GM20431 (cell line): ENCODE data around the gene TIMM17A.
"Not testable (repeated sequence)": the region's sequence is repeated elsewhere in the genome, so short reads cannot be mapped to it uniquely, and the experiment has no call there.

Experiments
- in situ Hi-C: fragments of 300-500 bp; cut with MseI, MboI; formaldehyde crosslinking; loops from one replicate; pipeline ENCODE4 v1.15.0; 2020; ENCODE audit warnings: low sequenced_read_pairs; ENCODE audit not compliant: unreplicated experiment

Gene TIMM17A

DNA sequence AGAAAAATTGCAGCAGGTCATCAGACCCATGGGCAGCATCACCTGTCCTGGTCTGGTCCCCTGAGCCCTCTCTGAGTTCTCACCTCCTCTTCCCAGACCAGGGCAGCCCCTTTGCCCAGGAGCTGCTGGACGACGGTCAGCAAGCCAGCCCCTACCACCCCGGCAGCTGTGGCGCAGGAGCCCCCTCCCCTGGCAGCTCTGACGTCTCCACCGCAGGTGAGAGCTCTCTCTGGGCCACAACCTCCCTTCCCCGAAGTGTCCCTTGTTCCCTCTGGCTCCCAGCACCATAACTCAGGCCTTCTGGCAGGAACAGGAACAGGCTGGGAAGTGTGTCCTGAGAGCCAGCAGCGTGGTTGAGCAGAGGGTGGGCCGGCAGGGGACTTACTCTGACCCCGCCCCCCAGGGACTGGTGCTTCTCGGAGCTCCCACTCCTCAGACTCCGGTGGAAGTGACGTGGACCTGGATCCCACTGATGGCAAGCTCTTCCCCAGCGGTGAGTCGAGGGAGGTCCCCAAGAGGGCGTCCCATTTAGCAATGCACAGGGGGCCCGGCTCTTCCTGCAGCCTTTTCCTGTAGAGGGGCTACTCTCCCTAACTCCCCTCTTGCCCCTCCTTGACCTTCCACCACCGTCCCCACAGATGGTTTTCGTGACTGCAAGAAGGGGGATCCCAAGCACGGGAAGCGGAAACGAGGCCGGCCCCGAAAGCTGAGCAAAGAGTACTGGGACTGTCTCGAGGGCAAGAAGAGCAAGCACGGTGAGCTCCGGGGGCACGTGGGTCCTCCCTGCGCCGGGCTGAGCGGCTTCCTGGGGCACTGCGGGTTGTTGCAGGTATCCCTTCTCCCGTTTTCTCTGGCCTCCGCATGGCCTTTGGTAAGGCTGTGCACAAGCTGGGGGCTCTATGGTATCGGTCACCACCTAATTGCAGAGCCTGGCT lies 57.5 kb downstream of the TIMM17A start:
- in situ Hi-C loops = no loop called here

DNA sequence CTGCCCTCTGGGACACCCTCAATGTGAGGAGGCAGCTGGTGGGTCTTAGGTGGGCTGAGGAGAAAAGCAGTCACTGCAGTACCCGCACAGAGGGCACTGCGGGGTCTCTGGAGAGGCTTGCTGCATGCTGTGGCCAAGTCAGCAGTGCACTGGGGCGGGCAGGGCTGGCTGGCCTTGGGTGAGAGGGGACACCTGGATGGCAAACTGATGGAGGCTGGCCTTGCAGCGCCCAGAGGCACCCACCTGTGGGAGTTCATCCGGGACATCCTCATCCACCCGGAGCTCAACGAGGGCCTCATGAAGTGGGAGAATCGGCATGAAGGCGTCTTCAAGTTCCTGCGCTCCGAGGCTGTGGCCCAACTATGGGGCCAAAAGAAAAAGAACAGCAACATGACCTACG lies 58.3 kb downstream of the TIMM17A start:
- in situ Hi-C loops = no loop called here

- in situ Hi-C loops = no loop called here
Observed at GRCh38 chr1:202014060-202014459, 58.8 kb downstream of the TIMM17A start.

DNA sequence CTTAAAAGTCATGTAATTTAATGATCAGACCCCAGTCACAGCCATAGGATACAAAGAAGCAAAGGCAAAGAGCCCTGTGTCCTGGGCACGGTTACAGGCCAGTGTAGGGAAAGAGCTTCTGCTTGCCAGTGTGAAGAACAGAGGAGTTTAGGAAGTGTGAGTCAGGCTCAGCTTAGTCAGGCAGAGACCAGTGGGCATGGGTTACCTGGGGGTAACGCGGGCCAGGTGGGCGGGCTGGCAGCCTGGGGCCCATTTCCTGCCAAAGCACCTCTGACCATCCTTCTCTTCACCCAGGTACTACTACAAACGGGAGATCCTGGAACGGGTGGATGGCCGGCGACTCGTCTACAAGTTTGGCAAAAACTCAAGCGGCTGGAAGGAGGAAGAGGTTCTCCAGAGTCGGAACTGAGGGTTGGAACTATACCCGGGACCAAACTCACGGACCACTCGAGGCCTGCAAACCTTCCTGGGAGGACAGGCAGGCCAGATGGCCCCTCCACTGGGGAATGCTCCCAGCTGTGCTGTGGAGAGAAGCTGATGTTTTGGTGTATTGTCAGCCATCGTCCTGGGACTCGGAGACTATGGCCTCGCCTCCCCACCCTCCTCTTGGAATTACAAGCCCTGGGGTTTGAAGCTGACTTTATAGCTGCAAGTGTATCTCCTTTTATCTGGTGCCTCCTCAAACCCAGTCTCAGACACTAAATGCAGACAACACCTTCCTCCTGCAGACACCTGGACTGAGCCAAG lies 59.8 kb downstream of the TIMM17A start:
- in situ Hi-C loops = no loop called here

DNA sequence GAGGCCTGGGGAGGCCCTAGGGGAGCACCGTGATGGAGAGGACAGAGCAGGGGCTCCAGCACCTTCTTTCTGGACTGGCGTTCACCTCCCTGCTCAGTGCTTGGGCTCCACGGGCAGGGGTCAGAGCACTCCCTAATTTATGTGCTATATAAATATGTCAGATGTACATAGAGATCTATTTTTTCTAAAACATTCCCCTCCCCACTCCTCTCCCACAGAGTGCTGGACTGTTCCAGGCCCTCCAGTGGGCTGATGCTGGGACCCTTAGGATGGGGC lies 60.3 kb downstream of the TIMM17A start:
- in situ Hi-C loops = no loop called here

DNA sequence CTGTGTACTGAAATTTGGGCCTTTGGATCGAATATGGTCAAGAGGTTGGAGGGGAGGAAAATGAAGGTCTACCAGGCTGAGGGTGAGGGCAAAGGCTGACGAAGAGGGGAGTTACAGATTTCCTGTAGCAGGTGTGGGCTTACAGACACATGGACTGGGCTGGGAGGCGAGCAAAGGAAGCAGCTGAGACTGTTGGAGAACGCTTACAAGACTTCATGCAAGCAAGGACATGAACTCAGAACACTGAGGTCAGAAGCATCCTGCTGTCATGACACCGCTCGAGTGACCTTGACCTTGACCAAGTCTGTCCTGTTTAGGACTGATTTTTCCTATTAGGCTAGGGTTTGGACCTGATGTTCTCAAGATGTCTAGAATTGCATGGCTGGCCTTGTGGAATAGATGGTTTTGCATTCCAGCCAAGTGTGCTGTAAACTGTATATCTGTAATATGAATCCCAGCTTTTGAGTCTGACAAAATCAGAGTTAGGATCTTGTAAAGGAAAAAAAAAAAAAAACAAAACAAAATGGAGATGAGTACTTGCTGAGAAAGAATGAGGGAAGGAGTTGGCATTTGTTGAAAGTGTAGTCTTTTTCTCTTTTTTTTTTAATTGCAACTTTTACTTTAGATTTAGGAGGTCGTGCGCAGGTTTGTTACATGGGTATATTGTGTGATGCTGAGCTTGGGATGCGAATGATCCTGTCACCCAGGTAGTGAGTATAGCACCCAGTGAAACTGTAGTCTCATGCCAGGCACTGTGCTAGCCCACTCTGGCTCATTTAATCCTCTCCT lies 60.9 kb downstream of the TIMM17A start:
- in situ Hi-C loops = no loop called here

DNA sequence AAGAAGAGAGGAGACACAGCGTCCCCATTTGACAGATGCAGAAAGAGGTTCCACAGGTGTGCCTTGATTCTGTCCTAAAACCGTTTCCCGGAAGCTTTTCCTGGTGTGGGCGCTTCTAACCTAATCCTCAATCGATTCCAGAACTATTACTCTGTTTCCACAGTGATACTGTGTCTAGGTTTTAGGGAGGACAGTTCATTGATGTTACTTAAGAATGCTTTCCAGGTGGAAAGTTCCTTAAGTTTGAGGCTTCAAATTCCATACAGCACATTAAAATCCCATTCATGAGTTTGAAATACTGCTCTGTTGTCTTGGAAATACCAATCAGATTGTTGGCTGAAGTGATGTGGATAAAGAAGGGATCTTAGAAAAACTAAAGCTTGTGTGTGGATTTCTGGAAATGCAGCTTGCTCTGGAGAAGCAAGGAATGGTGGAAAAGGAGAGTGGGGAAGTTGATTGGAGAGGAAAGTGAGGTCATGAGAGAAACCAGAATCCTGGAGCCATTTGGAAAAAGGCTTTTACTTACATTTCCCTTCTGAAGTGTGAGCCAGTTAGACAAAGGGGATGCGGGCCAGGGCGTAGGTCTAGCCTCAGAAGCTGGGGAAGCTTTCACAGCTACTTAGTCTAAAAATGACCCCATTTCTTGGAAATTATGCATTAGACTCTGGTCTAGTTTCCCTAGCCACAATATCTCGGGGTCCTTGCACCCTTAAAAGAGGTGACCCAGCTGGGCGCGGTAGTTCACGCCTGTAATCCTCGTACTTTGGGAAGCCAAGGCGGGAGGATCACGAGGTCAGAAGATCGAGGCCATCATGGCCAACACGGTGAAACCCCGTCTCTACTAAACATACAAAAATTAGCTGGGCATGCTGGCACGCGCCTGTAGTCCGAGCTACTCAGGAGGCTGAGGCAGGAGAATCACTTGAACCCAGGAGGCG lies 61.8 kb downstream of the TIMM17A start:
- in situ Hi-C loops = no loop called here

DNA sequence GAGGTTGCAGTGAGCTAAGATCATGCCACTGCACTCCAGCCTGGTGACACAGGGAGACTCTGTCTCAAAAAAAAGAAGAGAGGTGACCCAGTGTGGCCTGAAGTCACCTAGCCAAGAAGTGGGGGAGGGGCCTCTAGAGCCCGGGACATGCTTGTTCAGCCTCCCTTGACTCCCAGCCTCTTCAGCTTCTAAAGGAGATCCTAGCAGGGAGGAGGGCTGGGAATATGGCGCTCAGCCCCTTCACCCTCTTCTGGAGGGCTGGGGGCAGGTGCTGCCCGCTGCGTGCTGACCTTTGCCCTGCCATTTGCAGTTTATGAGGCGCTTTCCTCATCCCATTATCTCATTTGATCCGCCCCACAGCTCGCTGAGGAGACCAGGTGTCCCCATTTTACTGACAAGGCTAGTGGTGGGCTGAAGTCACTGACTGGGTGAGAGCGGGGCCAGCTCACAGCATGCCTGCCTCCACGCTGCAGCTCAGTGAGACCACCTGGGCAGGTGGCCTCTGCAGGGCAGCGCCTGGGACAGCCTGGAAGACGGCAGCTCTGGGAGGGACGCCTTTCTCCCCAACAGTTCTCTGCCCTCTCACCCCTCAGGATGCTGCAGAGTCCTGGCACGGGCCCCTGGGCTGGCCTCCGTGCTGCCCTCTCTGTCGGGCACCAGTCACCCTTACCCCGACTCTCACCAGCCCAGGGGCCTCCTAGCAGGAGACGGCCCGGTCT lies 62.6 kb downstream of the TIMM17A start:
- in situ Hi-C loops = no loop called here

- in situ Hi-C loops = no loop called here
Observed at GRCh38 chr1:202018468-202019234, 63.3 kb downstream of the TIMM17A start.

- in situ Hi-C loops = not testable (repeated sequence)
Observed at GRCh38 chr1:202019235-202019558, 63.9 kb downstream of the TIMM17A start.
